Type B pancreatic cell (in vitro differentiated cells): ENCODE measurements around the gene SOX13. TPM values are rescaled to one million over a fixed set of nuclear protein-coding genes. Genes with fewer than 3 reads are reported as not detected.

Experiments used
- DNase-seq: peaks from one replicate; pipeline ENCODE4 v3.0.0; 2021; ENCODE audit warnings: mixed read lengths; ENCODE audit not compliant: unreplicated experiment; ENCODE audit errors: extremely low spot score
- H3K27ac Mint-ChIP-seq: 2 replicates; pipeline ENCODE4 v1.8.0; 2021; ENCODE audit warnings: mild to moderate bottlenecking, mixed read lengths
- H3K27me3 Mint-ChIP-seq: 2 replicates; pipeline ENCODE4 v1.8.0; 2021; ENCODE audit warnings: mixed read lengths
- H3K36me3 Mint-ChIP-seq: 2 replicates; pipeline ENCODE4 v1.8.0; 2021; ENCODE audit warnings: mixed read lengths
- H3K4me1 Mint-ChIP-seq: one replicate; pipeline ENCODE4 v1.8.0; 2021; ENCODE audit warnings: mixed read lengths; ENCODE audit not compliant: unreplicated experiment
- H3K4me3 Mint-ChIP-seq: 2 replicates; pipeline ENCODE4 v1.8.0; 2021; ENCODE audit warnings: mild to moderate bottlenecking, mixed read lengths
- H3K9me3 Mint-ChIP-seq: 2 replicates; pipeline ENCODE4 v1.8.0; 2021; ENCODE audit warnings: mixed read lengths
- CTCF ChIP-seq: fragments of 200-600 bp; sonication (generic); conservative IDR thresholded peaks from 2 replicates; pipeline ENCODE4 v1.5.0; 2021; ENCODE audit warnings: antibody characterized with exemption, mild to moderate bottlenecking
- total RNA-seq: library from RNA; stranded (reverse); gene quantifications from 2 replicates; pipeline ENCODE4 v1.2.1, GENCODE V29; 2021; ENCODE audit warnings: low replicate concordance

Gene SOX13
- total RNA-seq, 1 donor from 2014 or later: 39.4 TPM

- no peaks in the 10 kb centered on the region for H3K36me3 Mint-ChIP-seq
- no peaks in the 10 kb centered on the region for H3K27me3 Mint-ChIP-seq
- H3K4me1 Mint-ChIP-seq: no peaks in the 10 kb centered on the region
- H3K4me3 Mint-ChIP-seq: no peak overlapping the region
- no peak for DNase-seq
- no peak for TF ChIP-seq CTCF
- no peak overlapping the region for H3K27ac Mint-ChIP-seq
- H3K9me3 Mint-ChIP-seq: no peaks in the 10 kb centered on the region
Measured at GRCh38 chr1:204172404-204173029, 99.6 kb downstream of the SOX13 start.

DNA sequence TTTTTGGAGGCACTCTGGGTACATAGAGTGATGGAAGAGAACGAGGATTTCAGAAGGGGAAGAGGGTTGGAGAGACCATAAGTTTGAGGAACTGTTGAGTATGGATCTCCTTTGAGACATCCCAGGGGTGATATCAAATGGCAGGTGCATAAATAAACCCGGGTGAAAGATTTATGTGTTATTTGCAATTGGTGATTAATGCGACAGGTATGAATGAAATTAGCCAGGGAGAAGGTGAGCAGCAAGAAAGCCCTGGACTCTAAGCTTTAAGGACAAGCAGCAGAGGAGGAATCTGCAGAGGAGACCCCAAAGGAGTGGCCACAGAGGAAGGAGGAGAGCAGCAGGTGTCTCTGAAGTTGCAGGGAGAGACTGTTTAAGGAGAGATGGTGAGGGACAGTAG is 102.0 kb downstream of the SOX13 start:
- H3K27ac Mint-ChIP-seq: no peak overlapping the region
- no peaks in the 10 kb centered on the region for H3K36me3 Mint-ChIP-seq
- no peaks in the 10 kb centered on the region for H3K4me1 Mint-ChIP-seq
- peaks cover 5% of the 10 kb centered on the region for H3K27me3 Mint-ChIP-seq
- no peak for TF ChIP-seq CTCF
- no peak overlapping the region for H3K4me3 Mint-ChIP-seq
- no peaks in the 10 kb centered on the region for H3K9me3 Mint-ChIP-seq
- DNase-seq: no peak

DNA sequence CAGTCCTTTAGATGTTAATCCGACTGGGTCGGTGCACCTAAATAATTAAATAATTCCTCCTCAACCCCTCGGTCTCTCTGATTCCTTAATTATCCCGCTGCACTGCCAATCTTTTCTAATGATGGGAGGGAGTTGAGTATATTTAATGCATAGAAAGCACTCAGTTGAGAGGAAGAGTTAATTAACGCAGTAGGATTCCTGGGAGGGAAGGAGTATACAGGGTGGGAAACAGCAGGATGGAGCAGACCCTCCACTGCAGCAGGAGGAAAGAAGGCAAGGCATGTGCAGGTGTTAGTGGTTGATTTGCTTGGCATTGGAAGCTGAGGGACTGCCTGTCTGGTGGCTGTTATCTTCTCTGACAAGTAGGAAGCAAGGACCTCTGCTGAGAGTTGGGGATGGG is 103.1 kb downstream of the SOX13 start:
- no peak overlapping the region for H3K27ac Mint-ChIP-seq
- H3K4me3 Mint-ChIP-seq: no peak overlapping the region
- H3K4me1 Mint-ChIP-seq: peaks cover 6% of the 10 kb centered on the region
- H3K36me3 Mint-ChIP-seq: no peaks in the 10 kb centered on the region
- peaks cover 10% of the 10 kb centered on the region for H3K27me3 Mint-ChIP-seq
- TF ChIP-seq CTCF: no peak
- no peaks in the 10 kb centered on the region for H3K9me3 Mint-ChIP-seq
- DNase-seq: no peak

- no peak for DNase-seq
- peaks cover 9% of the 10 kb centered on the region for H3K4me1 Mint-ChIP-seq
- TF ChIP-seq CTCF: no peak
- no peak overlapping the region for H3K27ac Mint-ChIP-seq
- H3K4me3 Mint-ChIP-seq: no peak overlapping the region
- peaks cover 11% of the 10 kb centered on the region for H3K27me3 Mint-ChIP-seq
- H3K36me3 Mint-ChIP-seq: no peaks in the 10 kb centered on the region
- H3K9me3 Mint-ChIP-seq: no peaks in the 10 kb centered on the region
Measured at GRCh38 chr1:204177133-204177532, 104.2 kb downstream of the SOX13 start.

Other genes with a start within 250 kb of the SOX13 start
- gene SNRPE, start 211.5 kb upstream of the SOX13 start, total RNA-seq: 153 and 232 TPM in 2 replicates
- 7.3 and 10.0 TPM in 2 replicates for gene ETNK2, start 78.9 kb downstream of the SOX13 start, total RNA-seq
- gene REN, start 93.2 kb downstream of the SOX13 start, total RNA-seq: 0.69 and 1.2 TPM in 2 replicates
- 0.48 and 0.55 TPM in 2 replicates for gene KISS1, start 123.4 kb downstream of the SOX13 start, total RNA-seq
- 7.0 and 9.7 TPM in 2 replicates for gene GOLT1A, start 140.9 kb downstream of the SOX13 start, total RNA-seq